Memory B cell (primary cell): ENCODE results near the gene MAML2.
"Not testable (repeated sequence)": the region's sequence is repeated elsewhere in the genome, so short reads cannot be mapped to it uniquely, and the experiment has no call there.

Experiments used
- ATAC-seq: fragments of 150-1000 bp; cut with Tn5 transposase; 2 replicates; pipeline ENCODE4 v1.10.0; 2021; ENCODE audit warnings: low read depth, mild to moderate bottlenecking, moderate library complexity
- DNase-seq, 2 donors: peaks; one replicate each; pipeline ENCODE4 v3.0.0; 2022; ENCODE audit warnings: low spot score in 2 of 2
- H3K27ac Mint-ChIP-seq: one replicate; pipeline ENCODE4 v1.8.0; 2022; ENCODE audit warnings: mild to moderate bottlenecking, moderate library complexity, mixed read lengths
- H3K27me3 Mint-ChIP-seq: one replicate; pipeline ENCODE4 v1.8.0; 2022; ENCODE audit warnings: mixed read lengths
- H3K36me3 Mint-ChIP-seq: one replicate; pipeline ENCODE4 v1.8.0; 2022; ENCODE audit warnings: mild to moderate bottlenecking, mixed read lengths
- H3K4me1 Mint-ChIP-seq: one replicate; pipeline ENCODE4 v1.8.0; 2022; ENCODE audit warnings: mixed read lengths
- H3K4me3 Mint-ChIP-seq: one replicate; pipeline ENCODE4 v1.8.0; 2022; ENCODE audit warnings: mild to moderate bottlenecking, moderate library complexity, mixed read lengths
- H3K9me3 Mint-ChIP-seq: one replicate; pipeline ENCODE4 v1.8.0; 2022; ENCODE audit warnings: mixed read lengths

Gene MAML2

GRCh38 chr11:96271777-96272176, 71.2 kb downstream of the MAML2 start:
- Mint-ChIP-seq H3K4me3 (no peak overlapping the region), H3K27ac (peak overlapping the region; percentile 99), H3K4me1 (peaks cover 24% of the 10 kb centered on the region), H3K9me3 (peaks cover 4% of the 10 kb centered on the region), H3K27me3 (no peaks in the 10 kb centered on the region), H3K36me3 (peaks cover 25% of the 10 kb centered on the region)
- ATAC-seq: no peak
- no peak for DNase-seq

GRCh38 chr11:96271352-96271751, 71.6 kb downstream of the MAML2 start:
- H3K36me3 Mint-ChIP-seq: peaks cover 24% of the 10 kb centered on the region
- peaks cover 27% of the 10 kb centered on the region for H3K4me1 Mint-ChIP-seq
- DNase-seq, H3K4me3 Mint-ChIP-seq, H3K27me3 Mint-ChIP-seq, H3K9me3 Mint-ChIP-seq, ATAC-seq: not testable (repeated sequence)
- H3K27ac Mint-ChIP-seq: peak overlapping the region; percentile 99

GRCh38 chr11:96268527-96268926, 74.5 kb downstream of the MAML2 start:
- not testable (repeated sequence) for H3K27me3 Mint-ChIP-seq, H3K4me3 Mint-ChIP-seq, H3K9me3 Mint-ChIP-seq, ATAC-seq, DNase-seq
- Mint-ChIP-seq H3K27ac (peak overlapping the region; percentile 94), H3K36me3 (peaks cover 25% of the 10 kb centered on the region), H3K4me1 (peaks cover 41% of the 10 kb centered on the region)

GRCh38 chr11:96267496-96268032, 75.4 kb downstream of the MAML2 start:
- Mint-ChIP-seq H3K4me3 (peak overlapping the region; percentile 75), H3K27me3 (no peaks in the 10 kb centered on the region), H3K9me3 (peaks cover 4% of the 10 kb centered on the region), H3K36me3 (peaks cover 26% of the 10 kb centered on the region), H3K4me1 (peaks cover 38% of the 10 kb centered on the region), H3K27ac (peak overlapping the region; percentile 94)
- DNase-seq (peak; percentile 24 to 31), ATAC-seq (peak; percentile 92)

GRCh38 chr11:96267001-96267495, 75.9 kb downstream of the MAML2 start:
- H3K4me1 Mint-ChIP-seq: peaks cover 35% of the 10 kb centered on the region
- peak overlapping the region; percentile 94 for H3K27ac Mint-ChIP-seq
- DNase-seq: no peak
- H3K4me3 Mint-ChIP-seq: peak overlapping the region; percentile 75
- H3K36me3 Mint-ChIP-seq: peaks cover 25% of the 10 kb centered on the region
- H3K27me3 Mint-ChIP-seq: no peaks in the 10 kb centered on the region
- H3K9me3 Mint-ChIP-seq: peaks cover 4% of the 10 kb centered on the region
- ATAC-seq: peak; percentile 2

GRCh38 chr11:96265972-96266371, 77.0 kb downstream of the MAML2 start:
- no peaks in the 10 kb centered on the region for H3K27me3 Mint-ChIP-seq
- peaks cover 17% of the 10 kb centered on the region for H3K36me3 Mint-ChIP-seq
- no peak for ATAC-seq
- H3K27ac Mint-ChIP-seq: peak overlapping the region; percentile 94
- peak overlapping the region; percentile 24 for H3K4me3 Mint-ChIP-seq
- peaks cover 32% of the 10 kb centered on the region for H3K4me1 Mint-ChIP-seq
- DNase-seq: no peak
- H3K9me3 Mint-ChIP-seq: no peaks in the 10 kb centered on the region

GRCh38 chr11:96265220-96265737, 77.7 kb downstream of the MAML2 start:
- no peaks in the 10 kb centered on the region for H3K9me3 Mint-ChIP-seq
- no peaks in the 10 kb centered on the region for H3K27me3 Mint-ChIP-seq
- peaks cover 37% of the 10 kb centered on the region for H3K4me1 Mint-ChIP-seq
- DNase-seq: no peak
- no peak overlapping the region for H3K4me3 Mint-ChIP-seq
- H3K36me3 Mint-ChIP-seq: peaks cover 13% of the 10 kb centered on the region
- ATAC-seq: no peak
- peak overlapping the region; percentile 94 for H3K27ac Mint-ChIP-seq

GRCh38 chr11:96264364-96264763, 78.6 kb downstream of the MAML2 start:
- Mint-ChIP-seq H3K27ac (peak overlapping the region; percentile 65), H3K4me1 (peaks cover 38% of the 10 kb centered on the region), H3K4me3 (no peak overlapping the region), H3K9me3 (no peaks in the 10 kb centered on the region), H3K27me3 (no peaks in the 10 kb centered on the region), H3K36me3 (peaks cover 8% of the 10 kb centered on the region)
- DNase-seq: no peak
- no peak for ATAC-seq

- Mint-ChIP-seq H3K27me3 (no peaks in the 10 kb centered on the region), H3K36me3 (peaks cover 8% of the 10 kb centered on the region), H3K4me3 (no peak overlapping the region), H3K27ac (peak overlapping the region; percentile 70), H3K9me3 (no peaks in the 10 kb centered on the region), H3K4me1 (peaks cover 48% of the 10 kb centered on the region)
- DNase-seq (no peak), ATAC-seq (no peak)
Measured at GRCh38 chr11:96263238-96263763, 79.7 kb downstream of the MAML2 start.

GRCh38 chr11:96260532-96260931, 82.5 kb downstream of the MAML2 start:
- peaks cover 8% of the 10 kb centered on the region for H3K36me3 Mint-ChIP-seq
- H3K27me3 Mint-ChIP-seq: no peaks in the 10 kb centered on the region
- no peak overlapping the region for H3K4me3 Mint-ChIP-seq
- peaks cover 50% of the 10 kb centered on the region for H3K4me1 Mint-ChIP-seq
- ATAC-seq: no peak
- H3K9me3 Mint-ChIP-seq: no peaks in the 10 kb centered on the region
- no peak for DNase-seq
- peak overlapping the region; percentile 97 for H3K27ac Mint-ChIP-seq

GRCh38 chr11:96260067-96260511, 82.9 kb downstream of the MAML2 start:
- no peak for ATAC-seq
- H3K9me3 Mint-ChIP-seq: no peaks in the 10 kb centered on the region

GRCh38 chr11:96259134-96259830, 83.7 kb downstream of the MAML2 start:
- Mint-ChIP-seq H3K4me1 (peaks cover 50% of the 10 kb centered on the region), H3K27ac (peak overlapping the region; percentile 97), H3K27me3 (no peaks in the 10 kb centered on the region), H3K4me3 (peak overlapping the region; percentile 77), H3K9me3 (no peaks in the 10 kb centered on the region), H3K36me3 (peaks cover 6% of the 10 kb centered on the region)
- ATAC-seq: peak; percentile 18
- no peak for DNase-seq

More at GRCh38 chr11:96260067-96260511, 82.9 kb downstream of the MAML2 start:
- Mint-ChIP-seq H3K27me3 (no peaks in the 10 kb centered on the region), H3K27ac (peak overlapping the region; percentile 97), H3K4me1 (peaks cover 52% of the 10 kb centered on the region), H3K4me3 (no peak overlapping the region), H3K36me3 (peaks cover 8% of the 10 kb centered on the region)
- no peak for DNase-seq

GRCh38 chr11:96257972-96258934, 84.7 kb downstream of the MAML2 start:
- peaks cover 6% of the 10 kb centered on the region for H3K36me3 Mint-ChIP-seq
- no peaks in the 10 kb centered on the region for H3K9me3 Mint-ChIP-seq
- peaks cover 60% of the 10 kb centered on the region for H3K4me1 Mint-ChIP-seq
- peak overlapping the region; percentile 97 for H3K27ac Mint-ChIP-seq
- H3K27me3 Mint-ChIP-seq: no peaks in the 10 kb centered on the region
- DNase-seq: peak; percentile 29 to 33
- peak overlapping the region; percentile 79 for H3K4me3 Mint-ChIP-seq
- ATAC-seq: peak; percentile 81
